ENCODE results near the gene MALSU1. TPM values are rescaled to one million over a fixed set of nuclear protein-coding genes. Genes with fewer than 3 reads are reported as not detected.
A peak's percentile ranks its signal among the peaks of the same experiment; 100 is the strongest.
"Not testable (repeated sequence)": the region's sequence is repeated elsewhere in the genome, so short reads cannot be mapped to it uniquely, and the experiment has no call there.

MALSU1 gene
- total RNA-seq, 4 donors from 2014 or later, result 43.0 to 86.7 (median 63.3) TPM

DNA sequence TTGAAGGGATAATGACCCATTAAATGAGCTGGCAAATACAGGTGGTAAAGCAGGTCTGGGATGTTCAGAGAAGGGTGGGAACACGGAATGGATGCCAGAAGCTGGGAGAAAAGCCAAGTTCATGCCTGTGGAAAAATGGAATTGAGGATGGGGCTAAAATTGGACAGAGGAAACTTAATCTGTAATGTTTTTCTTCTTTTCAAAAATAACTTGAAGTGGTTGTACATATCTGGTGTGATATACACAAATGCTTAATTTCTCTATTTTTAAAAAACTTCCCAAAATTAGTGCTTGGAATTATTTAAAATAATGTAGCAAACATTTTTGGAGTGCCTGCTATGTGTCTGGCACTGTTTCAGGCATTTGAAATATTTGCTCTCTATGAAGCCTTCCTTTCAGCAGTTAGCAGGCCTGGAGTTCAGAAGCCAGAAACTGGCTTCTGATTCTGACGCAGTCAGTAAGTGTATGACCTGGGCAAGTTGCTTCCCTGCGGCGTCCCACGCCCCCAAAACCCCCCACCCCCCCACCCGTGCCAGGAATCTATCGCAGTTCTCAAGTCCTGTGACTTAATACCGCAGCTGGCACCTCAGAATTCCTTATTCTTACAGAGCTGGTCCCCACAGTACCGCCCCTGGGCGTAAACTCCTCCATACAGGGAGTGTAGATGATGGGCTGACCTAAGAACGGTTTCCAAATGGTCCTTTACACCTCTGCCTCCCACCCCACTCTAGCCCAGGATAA is 828 bp upstream of the MALSU1 start:
- Histone ChIP-seq H3K4me3 (peak overlapping the region; percentile 83 to 98), H3K9me3 (no peaks in the 10 kb centered on the region), H3K27me3 (peaks cover 11% of the 10 kb centered on the region), H3K4me1 (peaks cover 4 to 49% (median 14%) of the 10 kb centered on the region in 3 donors), H3K27ac (peak overlapping the region; percentile 85 to 90 (median 88)), H3K36me3 (peaks cover 0 to 21% of the 10 kb centered on the region in 2 donors)
- 13 to 65% methylated on average over 3 to 9 of the region's 11 CpGs for WGBS, 2 donors (ENCODE audit: low coverage in 1 of 2)
- TF ChIP-seq CTCF (IDR thresholded peaks at IDR 0.05) (no peak), EP300 (IDR thresholded peaks at IDR 0.05) (no peak), POLR2AphosphoS5 (IDR thresholded peaks at IDR 0.05) (peak; percentile 36), POLR2A (IDR thresholded peaks at IDR 0.05) (no peak)
- no peak for ATAC-seq

GRCh38 chr7:23299770-23300300 is 696 bp downstream of the MALSU1 start:
- H3K27me3 ChIP-seq, result no peaks in the 10 kb centered on the region
- H3K9me3 ChIP-seq, result no peaks in the 10 kb centered on the region
- 12 to 26% methylated on average over 4 to 11 of the region's 12 CpGs for WGBS, 2 donors (ENCODE audit: low coverage in 1 of 2)
- TF ChIP-seq POLR2AphosphoS5 (IDR thresholded peaks at IDR 0.05), result no peak
- peaks cover 4 to 61% (median 14%) of the 10 kb centered on the region in 3 donors for H3K4me1 ChIP-seq
- H3K27ac ChIP-seq, result peak overlapping the region; percentile 85 to 90 (median 88)
- H3K36me3 ChIP-seq, result peaks cover 0 to 35% of the 10 kb centered on the region in 2 donors
- no peak for ATAC-seq
- peak overlapping the region; percentile 83 to 98 for H3K4me3 ChIP-seq

- Histone ChIP-seq H3K9me3 (no peaks in the 10 kb centered on the region), H3K36me3 (peaks cover 0 to 77% of the 10 kb centered on the region in 2 donors), H3K27me3 (no peaks in the 10 kb centered on the region), H3K27ac (no peak overlapping the region), H3K4me3 (no peak overlapping the region), H3K4me1 (peaks cover 0 to 25% (median 0%) of the 10 kb centered on the region in 3 donors)
- ATAC-seq, result no peak
- TF ChIP-seq POLR2AphosphoS5 (IDR thresholded peaks at IDR 0.05), result no peak
- WGBS, 2 donors (ENCODE audit: low coverage in 1 of 2), result 91 to 92% methylated on average over 2 of the region's 2 CpGs
These were observed 7.9 kb downstream of the MALSU1 start for GRCh38 chr7:23306936-23307521.

DNA sequence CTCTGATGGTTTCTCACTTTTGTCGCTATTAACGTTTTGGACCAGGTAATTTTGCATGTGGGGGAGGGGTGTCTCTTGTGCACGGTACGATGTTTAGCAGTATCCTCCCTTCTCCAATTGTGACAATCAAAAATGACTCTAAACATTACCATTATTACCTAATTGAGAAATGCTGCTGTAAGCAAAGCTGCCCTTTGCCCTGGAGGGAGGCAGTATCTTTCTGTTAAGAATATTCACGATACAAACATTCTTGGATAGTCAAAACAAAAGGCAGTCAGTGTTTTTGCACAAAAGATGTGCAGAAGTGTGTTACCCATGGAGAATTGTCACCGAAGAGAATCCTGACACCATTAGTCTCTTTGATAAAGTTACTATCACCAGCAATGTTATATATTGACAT is 9.6 kb downstream of the MALSU1 start:
- H3K27ac ChIP-seq, result no peak overlapping the region
- 60 to 86% methylated on average over 1 to 6 of the region's 6 CpGs for WGBS, 2 donors (ENCODE audit: low coverage in 1 of 2)
- peaks cover 0 to 61% of the 10 kb centered on the region in 2 donors for H3K36me3 ChIP-seq

DNA sequence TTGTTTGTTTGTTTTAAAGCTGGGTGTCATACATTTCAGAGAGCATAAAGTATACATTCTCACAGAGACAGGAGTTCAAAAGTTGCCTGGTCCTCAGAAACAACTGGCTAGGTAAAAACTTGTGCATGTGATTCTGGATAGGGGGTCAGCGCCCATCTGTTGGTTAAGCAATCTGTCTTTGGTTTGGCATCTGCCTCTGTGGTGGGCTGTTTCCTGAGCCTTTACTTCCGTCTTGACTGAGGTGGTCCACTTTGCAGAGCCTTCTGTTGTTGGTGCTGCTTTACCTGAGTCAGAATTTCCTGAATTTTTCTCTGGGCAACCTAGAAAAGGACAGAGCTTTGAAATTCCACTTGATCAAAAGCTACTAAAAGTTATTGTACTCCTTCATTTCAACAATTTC is 13.0 kb downstream of the MALSU1 start:
- H3K36me3 ChIP-seq, result peaks cover 0 to 35% of the 10 kb centered on the region in 2 donors
- H3K4me1 ChIP-seq, H3K27ac ChIP-seq, ATAC-seq, H3K9me3 ChIP-seq, H3K27me3 ChIP-seq, H3K4me3 ChIP-seq: not testable (repeated sequence)
- 83% methylated on average over 2 of the region's 2 CpGs; no CpG with 5 or more reads in 1 of the 2 donors for WGBS, 2 donors (ENCODE audit: low coverage in 1 of 2)

More for the DNA sequence above, 9.6 kb downstream of the MALSU1 start:
- H3K4me1 ChIP-seq, result peaks cover 0 to 10% (median 0%) of the 10 kb centered on the region in 3 donors
- no peaks in the 10 kb centered on the region for H3K9me3 ChIP-seq
- no peak for ATAC-seq
- TF ChIP-seq CTCF (IDR thresholded peaks at IDR 0.05) (no peak), POLR2A (IDR thresholded peaks at IDR 0.05) (no peak), POLR2AphosphoS5 (IDR thresholded peaks at IDR 0.05) (no peak), EP300 (IDR thresholded peaks at IDR 0.05) (no peak)
- H3K27me3 ChIP-seq, result no peaks in the 10 kb centered on the region
- H3K4me3 ChIP-seq, result no peak overlapping the region

- H3K27me3 ChIP-seq, result no peaks in the 10 kb centered on the region
- H3K4me3 ChIP-seq, result no peak overlapping the region
- peaks cover 0 to 3% of the 10 kb centered on the region in 2 donors for H3K36me3 ChIP-seq
- 87 to 100% methylated on average over 1 to 4 of the region's 7 CpGs for WGBS, 2 donors (ENCODE audit: low coverage in 1 of 2)
- no peaks in the 10 kb centered on the region for H3K9me3 ChIP-seq
- TF ChIP-seq POLR2A (IDR thresholded peaks at IDR 0.05) (no peak), CTCF (IDR thresholded peaks at IDR 0.05) (no peak), EP300 (IDR thresholded peaks at IDR 0.05) (no peak), POLR2AphosphoS5 (IDR thresholded peaks at IDR 0.05) (no peak)
- H3K4me1 ChIP-seq, result peaks cover 0 to 4% (median 0%) of the 10 kb centered on the region in 3 donors
- H3K27ac ChIP-seq, result no peak overlapping the region
- ATAC-seq, result no peak
These were observed 16.2 kb downstream of the MALSU1 start for GRCh38 chr7:23315366-23315765.

Measured in gastroesophageal sphincter (tissue), 4 donors.